A172 (cell line): ENCODE results near the gene CD68. TPM values are rescaled to one million over a fixed set of nuclear protein-coding genes. Genes with fewer than 3 reads are reported as not detected.
"Not testable (repeated sequence)": the region's sequence is repeated elsewhere in the genome, so short reads cannot be mapped to it uniquely, and the experiment has no call there.

Experiments used
- DNase-seq: peaks from one replicate; pipeline ENCODE4 v3.0.0-alpha.2; 2015; ENCODE audit warnings: low spot score
- total RNA-seq: library from RNA; depleted of rRNA; stranded (reverse); fragments of >200 nt; shearing (Covaris generic); gene quantifications from 2 replicates; pipeline ENCODE4 v1.2.3, GENCODE V29; 2014

Gene CD68
- total RNA-seq, 1 experiment from 2014 or later: 15.6 TPM

DNA sequence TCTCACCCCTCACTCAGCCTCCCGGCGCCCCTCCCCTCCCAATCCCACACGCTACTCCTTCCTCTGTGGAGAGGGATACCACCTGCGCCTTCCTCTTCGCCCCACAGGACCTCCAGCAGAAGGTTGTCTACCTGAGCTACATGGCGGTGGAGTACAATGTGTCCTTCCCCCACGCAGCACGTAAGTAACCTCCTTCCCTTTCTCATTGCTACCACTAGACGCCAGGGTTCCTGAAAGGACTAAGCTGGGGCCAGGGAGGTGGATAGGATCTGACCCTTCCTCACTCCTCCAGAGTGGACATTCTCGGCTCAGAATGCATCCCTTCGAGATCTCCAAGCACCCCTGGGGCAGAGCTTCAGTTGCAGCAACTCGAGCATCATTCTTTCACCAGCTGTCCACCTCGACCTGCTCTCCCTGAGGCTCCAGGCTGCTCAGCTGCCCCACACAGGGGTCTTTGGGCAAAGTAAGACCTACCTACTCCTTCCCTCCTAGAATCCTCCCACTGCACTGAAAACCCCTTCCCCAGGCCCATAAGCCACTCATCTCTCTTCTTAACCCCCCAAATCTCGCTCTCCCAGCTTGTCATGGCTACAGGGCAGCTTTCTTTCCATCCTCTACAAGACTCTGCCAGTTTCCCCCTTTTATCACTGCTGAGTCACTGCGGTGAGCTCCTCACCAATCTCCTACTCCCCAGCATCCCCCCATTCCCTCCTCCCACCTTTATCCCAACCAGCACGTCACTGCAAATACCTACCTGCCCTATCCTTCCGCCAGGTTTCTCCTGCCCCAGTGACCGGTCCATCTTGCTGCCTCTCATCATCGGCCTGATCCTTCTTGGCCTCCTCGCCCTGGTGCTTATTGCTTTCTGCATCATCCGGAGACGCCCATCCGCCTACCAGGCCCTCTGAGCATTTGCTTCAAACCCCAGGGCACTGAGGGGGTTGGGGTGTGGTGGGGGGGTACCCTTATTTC, 1.5 kb downstream of the CD68 start:
- peak; percentile 57 for DNase-seq

DNA sequence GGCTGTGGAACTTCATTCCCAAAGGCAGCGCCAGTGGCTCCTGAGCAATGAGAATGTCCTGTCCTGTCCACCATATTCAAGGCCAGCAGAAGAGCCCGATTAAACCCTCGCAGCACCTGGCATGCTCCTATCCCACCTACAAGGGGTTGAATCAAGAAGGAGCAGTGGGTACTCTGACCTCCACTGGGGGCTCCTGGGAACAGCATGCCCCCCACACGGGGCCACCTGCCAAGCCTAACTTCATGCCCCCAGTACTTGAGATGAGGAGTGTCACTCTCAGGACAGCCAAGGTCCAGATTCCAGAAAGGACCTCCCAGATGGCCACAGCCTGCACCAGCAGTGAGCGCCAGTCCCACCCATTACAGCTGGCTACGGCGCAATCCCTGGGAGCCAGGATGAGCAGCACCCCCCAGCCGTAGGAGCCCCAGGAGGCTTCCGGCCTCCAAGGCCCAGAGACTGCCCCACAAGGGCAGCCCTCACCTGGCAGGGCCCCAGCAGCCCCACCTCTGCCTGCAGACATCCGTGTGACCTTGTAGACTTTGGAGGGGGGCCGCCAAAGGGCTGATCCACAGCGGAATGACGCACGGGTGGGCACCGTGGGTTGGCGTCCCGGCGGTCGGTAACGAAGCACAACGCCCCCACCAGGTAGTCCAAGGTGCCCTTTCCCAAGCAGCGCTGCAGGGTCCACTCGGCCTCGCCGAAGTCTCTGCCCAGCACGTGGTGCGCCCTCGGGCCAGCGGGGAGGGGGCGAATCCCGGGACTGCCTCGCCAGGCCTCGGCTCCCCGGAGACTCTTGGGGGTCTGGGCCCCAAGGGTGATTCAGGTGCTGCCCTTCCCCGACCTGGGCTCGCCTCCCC, 3.2 kb downstream of the CD68 start:
- no peak for DNase-seq

GRCh38 chr17:7583253-7584109, 4.0 kb downstream of the CD68 start, which contains the start of gene MPDU1:
Gene MPDU1 (plus strand): TSS chr17:7583852. CDS start chr17:7583863, 11 bp downstream.
- peak; percentile 93 for DNase-seq

GRCh38 chr17:7586673-7587419, 7.4 kb downstream of the CD68 start:
- peak; percentile 45 for DNase-seq

- peak; percentile 93 for DNase-seq
Measured at GRCh38 chr17:7587420-7588151, 8.1 kb downstream of the CD68 start.

DNA sequence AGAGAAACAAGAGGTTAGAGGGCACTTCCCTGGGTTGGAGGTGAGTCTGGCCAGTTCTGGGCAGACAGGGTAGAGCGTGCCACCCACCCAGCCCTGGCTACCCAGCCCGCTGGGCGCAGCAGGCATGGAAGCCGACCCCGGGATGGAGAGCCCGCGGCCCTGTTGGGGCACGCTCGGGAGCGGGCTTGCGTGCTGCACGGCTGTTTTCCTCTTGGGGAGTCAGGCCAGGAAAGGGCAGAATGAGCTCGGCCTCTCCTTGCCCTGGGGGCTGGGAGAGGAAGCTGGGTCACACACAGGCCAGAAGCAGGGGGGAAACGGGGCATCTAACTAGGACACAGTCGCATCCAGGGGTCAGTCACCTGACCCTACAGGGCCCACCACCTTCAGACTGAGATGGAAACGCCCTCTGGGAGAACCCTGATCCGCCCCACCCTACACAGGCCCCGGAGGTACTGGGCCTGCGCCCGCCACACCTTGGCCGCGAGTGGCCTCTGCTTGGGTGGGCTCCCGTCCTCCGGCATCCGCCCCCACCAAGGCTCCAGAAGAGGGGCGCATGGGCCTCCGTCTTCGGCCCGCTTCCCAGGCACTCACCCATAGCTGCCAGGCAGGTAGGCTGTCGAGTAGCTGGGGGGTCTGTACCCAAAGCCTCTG, 9.2 kb downstream of the CD68 start:
- DNase-seq: no peak

DNA sequence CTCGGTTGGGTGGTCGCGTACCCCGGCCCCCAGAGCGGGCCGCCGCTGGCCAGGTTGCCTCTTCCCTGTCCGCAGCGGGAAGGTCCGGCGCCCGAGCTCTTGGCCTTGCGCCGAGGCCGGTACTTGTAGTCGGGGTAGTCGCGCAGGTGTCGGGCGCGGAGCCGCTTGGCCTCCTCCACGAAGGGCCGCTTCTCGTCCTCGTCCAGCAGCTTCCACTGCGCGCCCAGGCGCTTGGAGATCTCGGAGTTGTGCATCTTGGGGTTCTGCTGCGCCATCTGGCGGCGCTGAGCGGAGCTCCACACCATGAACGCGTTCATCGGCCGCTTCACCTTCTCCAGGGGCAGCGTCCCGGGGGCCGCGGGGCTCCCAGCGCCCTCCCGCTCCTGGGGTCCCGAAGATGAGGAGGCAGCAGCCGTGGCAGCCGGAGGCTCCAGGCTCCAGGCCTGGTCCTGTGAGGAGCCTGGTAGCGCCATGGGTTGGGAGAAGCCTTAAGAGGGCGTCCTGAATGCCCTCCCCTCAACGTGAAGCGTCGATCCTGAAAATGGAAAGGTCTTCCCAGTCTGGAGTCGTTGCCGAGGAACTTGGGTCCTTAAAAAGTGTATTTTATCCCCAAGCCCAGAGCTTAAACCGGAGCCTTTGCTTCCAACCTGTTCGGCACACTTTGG, 9.9 kb downstream of the CD68 start:
- no peak for DNase-seq

GRCh38 chr17:7589891-7590691, 10.7 kb downstream of the CD68 start, which contains the start of gene SOX15:
Gene SOX15 (minus strand): TSS chr17:7590094. CDS start chr17:7589676, 418 bp downstream.
- DNase-seq: peak; percentile 73

- DNase-seq: peak; percentile 78
Measured at GRCh38 chr17:7590743-7591142, 11.3 kb downstream of the CD68 start.

- DNase-seq: no peak
Measured at GRCh38 chr17:7591596-7591995, 12.2 kb downstream of the CD68 start.

- no peak for DNase-seq
Measured at GRCh38 chr17:7592422-7593021, 13.1 kb downstream of the CD68 start.

DNA sequence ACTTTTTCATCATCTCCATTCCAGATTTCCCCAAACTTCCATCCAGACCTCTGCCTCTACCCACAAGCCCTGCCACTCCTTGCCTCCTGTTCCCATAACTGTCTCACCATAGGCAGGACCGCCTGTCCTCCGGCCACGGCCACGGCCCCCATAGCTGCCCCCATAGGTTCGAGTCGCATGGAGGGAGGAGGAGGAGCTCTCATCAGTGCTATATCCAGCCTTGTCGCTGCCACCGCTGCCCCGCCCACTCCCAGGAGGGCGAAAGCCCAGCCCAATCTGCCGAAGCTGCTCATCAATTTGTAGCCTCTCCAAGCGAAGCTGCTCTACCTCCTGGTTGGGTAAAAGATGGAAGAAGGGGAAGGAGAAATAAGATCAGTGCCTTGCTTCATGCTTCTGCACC, 13.9 kb downstream of the CD68 start:
- no peak for DNase-seq

GRCh38 chr17:7597561-7597960, 18.1 kb downstream of the CD68 start:
- not testable (repeated sequence) for DNase-seq

DNA sequence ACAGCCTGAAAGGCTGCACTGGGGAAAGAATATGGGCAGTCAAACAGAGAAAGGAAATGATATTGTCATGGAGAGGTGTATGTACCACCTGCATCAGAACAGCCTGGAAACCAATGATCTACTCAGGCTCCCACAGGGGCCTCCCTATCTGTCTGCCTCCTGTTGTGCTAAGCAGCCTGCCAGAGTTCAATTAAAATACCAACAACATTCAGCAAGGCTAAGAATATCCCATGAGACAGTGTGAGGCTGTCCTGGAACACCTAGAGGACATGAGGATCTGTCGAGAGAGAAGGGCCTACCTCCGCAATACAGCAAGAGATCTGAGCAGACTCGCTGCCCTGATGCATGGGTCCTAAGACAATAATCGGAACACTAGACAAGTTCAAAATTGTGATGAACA, 26.8 kb downstream of the CD68 start:
- DNase-seq: no peak

DNA sequence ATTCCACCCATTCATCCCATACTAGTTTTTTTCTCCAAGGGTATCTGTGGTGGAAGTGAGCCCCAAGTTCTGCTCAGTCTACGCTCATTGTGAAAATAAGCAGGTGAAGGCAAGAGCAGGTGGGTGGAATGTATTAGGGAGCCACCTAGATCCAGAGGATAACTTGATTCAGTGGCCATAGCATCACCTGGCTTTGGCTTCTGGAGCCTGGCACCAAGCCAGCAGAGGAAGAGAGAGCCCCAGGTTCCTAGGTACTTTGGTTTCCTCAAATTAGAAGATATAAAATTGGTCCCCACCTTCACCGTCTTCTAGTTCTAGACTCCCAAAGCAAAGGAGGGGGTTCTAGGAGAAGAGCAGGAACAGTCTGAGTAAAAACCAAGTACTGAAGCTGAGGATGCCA, 31.2 kb downstream of the CD68 start:
- no peak for DNase-seq

- DNase-seq: no peak
Measured at GRCh38 chr17:7611635-7612293, 32.3 kb downstream of the CD68 start.

DNA sequence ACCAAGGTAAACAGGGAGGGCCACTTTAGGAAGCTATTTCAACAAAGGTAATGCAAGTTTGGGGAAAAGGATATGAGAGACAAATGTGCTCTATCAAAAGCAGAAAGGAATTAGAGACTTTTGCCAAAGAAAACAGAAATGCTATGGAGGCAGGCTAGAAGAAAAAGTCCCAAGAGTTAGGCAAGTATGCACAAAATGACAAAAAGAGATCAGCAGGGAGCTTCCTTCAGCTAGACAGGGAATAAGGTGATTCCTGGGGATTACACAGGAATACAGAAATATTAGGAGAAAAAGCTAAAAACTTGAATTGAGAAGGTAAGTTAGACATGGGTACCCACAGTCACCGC, 32.8 kb downstream of the CD68 start:
- no peak for DNase-seq
